CD8-positive, alpha-beta memory T cell (primary cell): ENCODE results near the gene TPK1. TPM values are rescaled to one million over a fixed set of nuclear protein-coding genes. Genes with fewer than 3 reads are reported as not detected.
"Not testable (repeated sequence)": the region's sequence is repeated elsewhere in the genome, so short reads cannot be mapped to it uniquely, and the experiment has no call there.

Experiments used
- CTCF ChIA-PET: fragments of 350-600 bp; sonication (Branson Sonifier 250); formaldehyde crosslinking; loops from one replicate; lab custom pipeline; 2021; ENCODE audit warnings: antibody characterized with exemption; lab: Charles Lee
- POLR2A ChIA-PET: fragments of 350-600 bp; sonication (Branson Sonifier 250); formaldehyde crosslinking; loops from one replicate; lab custom pipeline; 2021; ENCODE audit warnings: antibody characterized with exemption; lab: Charles Lee
- DNase-seq, 5 donors: peaks; one replicate each; pipeline versions ENCODE4 v3.0.0 to v3.0.0-alpha.2; 2020 to 2022; ENCODE audit warnings: mixed read lengths in 1 of 5
- H3K27ac ChIP-seq: one replicate; pipeline ENCODE4 v1.7.0; 2013; ENCODE audit warnings: low read depth, mild to moderate bottlenecking, low read length, moderate library complexity
- H3K27me3 ChIP-seq: 2 replicates; pipeline ENCODE4 v1.7.0; 2013; ENCODE audit warnings: low read length, mild to moderate bottlenecking; ENCODE audit not compliant: insufficient read depth, poor library complexity, severe bottlenecking
- H3K36me3 ChIP-seq: 2 replicates; pipeline ENCODE4 v1.7.0; 2013; ENCODE audit warnings: mild to moderate bottlenecking, low read length, moderate library complexity; ENCODE audit not compliant: insufficient read depth
- H3K4me1 ChIP-seq: 2 replicates; pipeline ENCODE4 v1.7.0; 2013; ENCODE audit warnings: mild to moderate bottlenecking, low read length, moderate library complexity; ENCODE audit not compliant: insufficient read depth
- H3K4me3 ChIP-seq: 2 replicates; pipeline ENCODE4 v1.7.0; 2013; ENCODE audit warnings: mild to moderate bottlenecking, low read length
- H3K9me3 ChIP-seq: 2 replicates; pipeline ENCODE4 v1.7.0; 2013; ENCODE audit warnings: mild to moderate bottlenecking, low read length
- H3K27ac Mint-ChIP-seq, 8 donors: one replicate each; pipeline ENCODE4 v1.8.0; 2020 to 2021; ENCODE audit warnings: mixed read lengths in 8 of 8, mild to moderate bottlenecking in 6 of 8, inconsistent platforms in 3 of 8, moderate library complexity in 3 of 8
- H3K27me3 Mint-ChIP-seq, 2 donors: one replicate each; pipeline ENCODE4 v1.8.0; 2020 to 2021; ENCODE audit warnings: mixed read lengths in 2 of 2, mild to moderate bottlenecking in 1 of 2, moderate library complexity in 1 of 2
- H3K36me3 Mint-ChIP-seq, 3 donors: one replicate each; pipeline ENCODE4 v1.8.0; 2020 to 2021; ENCODE audit warnings: mixed read lengths in 3 of 3, inconsistent platforms in 1 of 3, mild to moderate bottlenecking in 1 of 3
- H3K4me1 Mint-ChIP-seq, 3 donors: one replicate each; pipeline ENCODE4 v1.8.0; 2020 to 2021; ENCODE audit warnings: mixed read lengths in 3 of 3, inconsistent platforms in 1 of 3, mild to moderate bottlenecking in 1 of 3
- H3K4me3 Mint-ChIP-seq, 7 donors: one replicate each; pipeline ENCODE4 v1.8.0; 2020 to 2021; ENCODE audit warnings: mixed read lengths in 7 of 7, mild to moderate bottlenecking in 6 of 7, moderate library complexity in 4 of 7, inconsistent platforms in 2 of 7
- H3K9me3 Mint-ChIP-seq, 5 donors: one replicate each; pipeline ENCODE4 v1.8.0; 2020 to 2022; ENCODE audit warnings: mixed read lengths in 5 of 5, mild to moderate bottlenecking in 3 of 5, moderate library complexity in 2 of 5, inconsistent platforms in 1 of 5
- polyA plus RNA-seq: library from polyadenylated mRNA; unstranded; fragments of 300-500 nt; fragmentation: Illumina TruSeq; gene quantifications from one replicate; pipeline ENCODE4 v1.2.3, GENCODE V29; 2021
- total RNA-seq, 2 experiments: library from RNA; stranded (reverse); gene quantifications; one replicate each; pipeline ENCODE4 v1.2.3, GENCODE V29; 2021

TPK1 gene
- total and polyA plus RNA-seq, 3 experiments from 2014 or later, result 18.0 to 20.1 (median 19.0) TPM

DNA sequence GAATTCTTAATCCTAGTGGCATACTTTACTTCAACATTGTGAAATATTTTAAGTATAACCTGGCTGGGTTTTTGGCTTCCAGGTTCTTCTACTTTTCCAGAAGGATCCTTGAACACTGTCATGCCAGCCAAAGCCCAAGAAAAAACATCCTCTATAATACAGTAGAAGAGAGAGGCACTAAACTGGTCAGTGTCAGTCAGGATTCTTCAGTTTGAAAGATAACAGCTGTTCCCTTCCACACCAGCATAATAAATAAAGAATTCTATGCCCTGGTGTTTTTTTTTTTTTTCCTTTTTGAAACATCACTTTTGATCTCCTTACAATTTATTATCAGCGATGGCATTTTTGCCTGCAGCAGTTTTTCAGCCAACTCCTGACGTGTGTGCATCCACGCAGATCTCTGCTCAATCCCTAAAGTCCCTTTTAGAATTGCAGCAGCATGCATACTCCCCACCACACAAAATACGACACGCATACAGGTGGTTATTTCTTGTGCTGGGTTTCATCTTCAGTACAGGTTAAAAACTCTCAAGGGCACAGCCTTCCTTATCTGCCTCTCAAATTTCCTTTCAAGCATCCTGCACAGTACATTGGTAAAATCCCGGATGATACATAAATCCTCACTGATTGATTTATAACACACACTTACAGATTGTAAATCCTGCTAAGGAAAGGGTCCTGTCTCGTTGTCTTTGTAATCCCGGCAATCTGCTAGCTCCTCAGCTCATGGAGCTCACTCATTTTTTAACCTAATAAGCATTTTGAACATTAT is 100.2 kb downstream of the TPK1 start:
- H3K4me1 ChIP-seq, result no peaks in the 10 kb centered on the region
- no peaks in the 10 kb centered on the region for H3K9me3 ChIP-seq
- Mint-ChIP-seq H3K27me3 (no peaks in the 10 kb centered on the region), H3K36me3 (peaks cover 0 to 3% (median 2%) of the 10 kb centered on the region in 3 donors), H3K9me3 (no peaks in the 10 kb centered on the region), H3K4me3 (no peak overlapping the region), H3K4me1 (peaks cover 0 to 5% (median 3%) of the 10 kb centered on the region in 3 donors), H3K27ac (peak overlapping the region in 1 of 8 donors; percentile 25)
- no peaks in the 10 kb centered on the region for H3K27me3 ChIP-seq
- POLR2A ChIA-PET, result no interaction called here
- no peak overlapping the region for H3K4me3 ChIP-seq
- H3K36me3 ChIP-seq, result no peaks in the 10 kb centered on the region
- DNase-seq, result no peak
- CTCF ChIA-PET, result interaction anchor here (1.1 kb wide), 1 partner anchor 101 kb away, joined by 8 read pairs; the partner anchor contains the start of gene TPK1
- H3K27ac ChIP-seq, result no peak overlapping the region

- CTCF ChIA-PET, result no interaction called here
- POLR2A ChIA-PET, result no interaction called here
- H3K9me3 Mint-ChIP-seq, result no peaks in the 10 kb centered on the region
Observed at GRCh38 chr7:144731661-144732351, 104.0 kb downstream of the TPK1 start.

DNA sequence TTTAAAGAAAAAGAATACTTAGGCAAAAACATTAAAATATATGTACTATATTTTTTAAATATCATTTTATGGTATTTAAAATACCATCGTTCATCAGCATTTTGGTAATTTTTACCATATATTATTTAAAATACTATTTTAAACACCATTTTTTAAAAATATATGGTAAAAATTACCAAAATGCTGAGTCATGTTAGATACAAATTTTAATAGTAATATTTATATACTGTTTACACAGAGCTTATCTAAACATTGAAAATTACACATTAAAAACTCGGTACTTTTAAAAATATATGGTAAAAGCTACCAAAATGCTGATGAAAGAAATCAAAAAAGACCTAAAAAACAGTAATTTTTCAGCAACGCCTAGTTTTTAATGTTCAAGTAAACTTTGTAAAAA is 105.6 kb downstream of the TPK1 start:
- no peaks in the 10 kb centered on the region for H3K4me1 Mint-ChIP-seq
- H3K9me3 Mint-ChIP-seq, result no peaks in the 10 kb centered on the region
- peaks cover 4 to 9% (median 7%) of the 10 kb centered on the region in 3 donors for H3K36me3 Mint-ChIP-seq
- H3K27me3 Mint-ChIP-seq, result no peaks in the 10 kb centered on the region
- no peaks in the 10 kb centered on the region for H3K36me3 ChIP-seq
- no peaks in the 10 kb centered on the region for H3K27me3 ChIP-seq
- ChIA-PET CTCF (no interaction called here), POLR2A (no interaction called here)
- H3K9me3 ChIP-seq, result no peaks in the 10 kb centered on the region
- no peak overlapping the region for H3K27ac ChIP-seq
- no peak overlapping the region for H3K4me3 Mint-ChIP-seq
- no peak overlapping the region for H3K27ac Mint-ChIP-seq
- no peak for DNase-seq
- H3K4me1 ChIP-seq, result no peaks in the 10 kb centered on the region
- H3K4me3 ChIP-seq, result no peak overlapping the region

More at GRCh38 chr7:144731661-144732351, 104.0 kb downstream of the TPK1 start:
- no peak overlapping the region for H3K4me3 Mint-ChIP-seq
- H3K27ac Mint-ChIP-seq, result peak overlapping the region in 1 of 8 donors; percentile 78
- Histone ChIP-seq H3K9me3 (no peaks in the 10 kb centered on the region), H3K27me3 (no peaks in the 10 kb centered on the region), H3K4me3 (no peak overlapping the region), H3K36me3 (no peaks in the 10 kb centered on the region), H3K27ac (no peak overlapping the region), H3K4me1 (no peaks in the 10 kb centered on the region)
- H3K27me3 Mint-ChIP-seq, result no peaks in the 10 kb centered on the region
- no peak for DNase-seq
- no peaks in the 10 kb centered on the region for H3K4me1 Mint-ChIP-seq
- peaks cover 4 to 9% (median 7%) of the 10 kb centered on the region in 3 donors for H3K36me3 Mint-ChIP-seq

- POLR2A ChIA-PET, result no interaction called here
- H3K36me3 Mint-ChIP-seq, result peaks cover 4 to 9% (median 7%) of the 10 kb centered on the region in 3 donors
- CTCF ChIA-PET, result no interaction called here
Observed at GRCh38 chr7:144729226-144729625, 106.6 kb downstream of the TPK1 start.

GRCh38 chr7:144728551-144728950 is 107.3 kb downstream of the TPK1 start:
- Histone ChIP-seq H3K36me3 (no peaks in the 10 kb centered on the region), H3K4me3 (no peak overlapping the region), H3K27ac (no peak overlapping the region), H3K4me1 (no peaks in the 10 kb centered on the region), H3K27me3 (no peaks in the 10 kb centered on the region), H3K9me3 (no peaks in the 10 kb centered on the region)
- POLR2A ChIA-PET, result no interaction called here
- Mint-ChIP-seq H3K36me3 (peaks cover 4 to 9% (median 7%) of the 10 kb centered on the region in 3 donors), H3K4me1 (no peaks in the 10 kb centered on the region), H3K27me3 (no peaks in the 10 kb centered on the region), H3K27ac (no peak overlapping the region), H3K9me3 (no peaks in the 10 kb centered on the region), H3K4me3 (no peak overlapping the region)
- CTCF ChIA-PET, result no interaction called here
- no peak for DNase-seq

More at GRCh38 chr7:144729226-144729625, 106.6 kb downstream of the TPK1 start:
- no peaks in the 10 kb centered on the region for H3K9me3 Mint-ChIP-seq
- Histone ChIP-seq H3K27ac (no peak overlapping the region), H3K4me3 (no peak overlapping the region), H3K9me3 (no peaks in the 10 kb centered on the region), H3K27me3 (no peaks in the 10 kb centered on the region), H3K36me3 (no peaks in the 10 kb centered on the region), H3K4me1 (no peaks in the 10 kb centered on the region)
- no peaks in the 10 kb centered on the region for H3K27me3 Mint-ChIP-seq
- no peak for DNase-seq
- no peaks in the 10 kb centered on the region for H3K4me1 Mint-ChIP-seq
- H3K4me3 Mint-ChIP-seq, result no peak overlapping the region
- no peak overlapping the region for H3K27ac Mint-ChIP-seq

DNA sequence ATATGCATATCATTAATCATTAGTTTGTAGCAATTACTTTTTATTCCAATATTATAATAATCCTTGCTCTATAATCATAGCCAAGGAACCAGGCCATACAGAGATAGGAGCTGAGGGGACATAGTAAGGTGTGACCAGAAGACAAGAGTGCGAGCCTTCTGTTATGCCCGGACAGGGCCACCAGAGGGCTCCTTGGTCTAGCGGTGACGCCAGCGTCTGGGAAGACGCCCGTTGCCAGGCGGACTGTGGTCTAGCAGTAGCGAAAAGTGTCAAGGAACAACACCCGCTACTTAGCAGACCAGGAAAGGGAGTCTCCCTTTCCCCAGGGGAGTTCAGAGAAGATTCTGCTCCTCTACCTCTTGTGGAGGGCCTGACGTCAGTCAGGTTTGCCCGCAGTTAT is 109.0 kb downstream of the TPK1 start:
- H3K9me3 Mint-ChIP-seq, H3K4me3 Mint-ChIP-seq, H3K27ac Mint-ChIP-seq, H3K4me1 Mint-ChIP-seq, H3K27ac ChIP-seq, H3K27me3 ChIP-seq, H3K9me3 ChIP-seq, H3K27me3 Mint-ChIP-seq, H3K36me3 ChIP-seq, POLR2A ChIA-PET, DNase-seq, H3K4me3 ChIP-seq, CTCF ChIA-PET, H3K4me1 ChIP-seq: not testable (repeated sequence)
- peaks cover 7 to 18% (median 8%) of the 10 kb centered on the region in 3 donors for H3K36me3 Mint-ChIP-seq

DNA sequence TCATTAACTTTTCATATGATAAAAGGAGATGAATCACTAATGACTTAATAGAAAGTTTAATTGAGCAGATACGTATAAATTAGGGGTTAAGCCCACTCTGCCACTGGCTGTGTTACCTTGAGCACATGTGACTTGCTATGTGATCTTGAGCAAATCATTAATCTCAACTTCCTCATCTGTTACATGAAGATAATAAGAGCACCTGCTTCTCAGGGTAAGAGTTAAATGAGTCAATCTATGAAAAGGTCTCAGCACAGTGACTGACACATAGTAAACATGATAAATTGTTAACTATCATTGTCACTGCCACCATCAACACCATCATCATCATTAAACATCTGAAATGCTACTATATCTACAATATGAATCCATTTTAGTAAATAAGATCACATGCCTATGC is 110.8 kb downstream of the TPK1 start:
- Histone ChIP-seq H3K9me3 (no peaks in the 10 kb centered on the region), H3K36me3 (no peaks in the 10 kb centered on the region), H3K4me3 (no peak overlapping the region), H3K27ac (no peak overlapping the region), H3K4me1 (no peaks in the 10 kb centered on the region), H3K27me3 (no peaks in the 10 kb centered on the region)
- ChIA-PET CTCF (no interaction called here), POLR2A (no interaction called here)
- H3K27ac Mint-ChIP-seq, result no peak overlapping the region
- H3K27me3 Mint-ChIP-seq, result no peaks in the 10 kb centered on the region
- H3K36me3 Mint-ChIP-seq, result peaks cover 6 to 25% (median 7%) of the 10 kb centered on the region in 3 donors
- H3K4me3 Mint-ChIP-seq, result no peak overlapping the region
- no peaks in the 10 kb centered on the region for H3K9me3 Mint-ChIP-seq
- peaks cover 0 to 5% (median 0%) of the 10 kb centered on the region in 3 donors for H3K4me1 Mint-ChIP-seq
- DNase-seq, result no peak

- Mint-ChIP-seq H3K27me3 (no peaks in the 10 kb centered on the region), H3K4me1 (peaks cover 0 to 5% (median 0%) of the 10 kb centered on the region in 3 donors), H3K36me3 (peaks cover 8 to 34% (median 11%) of the 10 kb centered on the region in 3 donors), H3K9me3 (peaks cover 0 to 4% (median 0%) of the 10 kb centered on the region in 5 donors), H3K4me3 (no peak overlapping the region), H3K27ac (no peak overlapping the region)
- no peak for DNase-seq
- Histone ChIP-seq H3K9me3 (no peaks in the 10 kb centered on the region), H3K27ac (no peak overlapping the region), H3K4me3 (no peak overlapping the region), H3K4me1 (no peaks in the 10 kb centered on the region), H3K36me3 (no peaks in the 10 kb centered on the region), H3K27me3 (no peaks in the 10 kb centered on the region)
- ChIA-PET POLR2A (no interaction called here), CTCF (no interaction called here)
Observed at GRCh38 chr7:144723301-144723700, 112.6 kb downstream of the TPK1 start.
